ENCODE measurements around the gene TSC22D4.
A peak's percentile ranks its signal among the peaks of the same experiment; 100 is the strongest.

The TSC22D4 gene

GRCh38 chr7:100471021-100471420 is 8.0 kb downstream of the TSC22D4 start:
- H3K4me3 ChIP-seq (ENCODE audit: low read depth, low read length): no peak overlapping the region
- DNase-seq (ENCODE audit: low read depth): no peak
- no peak for TF ChIP-seq CTCF (IDR thresholded peaks at IDR 0.05; ENCODE audit: low read depth, low read length, missing control alignments)
- in situ Hi-C loops (cut with HindIII; ENCODE audit: low sequenced_read_pairs): no loop called here

- H3K4me3 ChIP-seq (ENCODE audit: low read depth, low read length): no peak overlapping the region
- in situ Hi-C loops (cut with HindIII; ENCODE audit: low sequenced_read_pairs): no loop called here
- DNase-seq (ENCODE audit: low read depth): peak; percentile 42
- peak; percentile 91 for TF ChIP-seq CTCF (IDR thresholded peaks at IDR 0.05; ENCODE audit: low read depth, low read length, missing control alignments)
These were observed 9.6 kb downstream of the TSC22D4 start for GRCh38 chr7:100469227-100470044.

- no peak overlapping the region for H3K4me3 ChIP-seq (ENCODE audit: low read depth, low read length)
- no peak for TF ChIP-seq CTCF (IDR thresholded peaks at IDR 0.05; ENCODE audit: low read depth, low read length, missing control alignments)
- no peak for DNase-seq (ENCODE audit: low read depth)
- in situ Hi-C loops (cut with HindIII; ENCODE audit: low sequenced_read_pairs): no loop called here
These were observed 11.2 kb downstream of the TSC22D4 start for GRCh38 chr7:100467638-100468373.

- DNase-seq (ENCODE audit: low read depth): no peak
- no peak for TF ChIP-seq CTCF (IDR thresholded peaks at IDR 0.05; ENCODE audit: low read depth, low read length, missing control alignments)
- in situ Hi-C loops (cut with HindIII; ENCODE audit: low sequenced_read_pairs): no loop called here
- H3K4me3 ChIP-seq (ENCODE audit: low read depth, low read length): no peak overlapping the region
These were observed 12.1 kb downstream of the TSC22D4 start for GRCh38 chr7:100466653-100467605.

- TF ChIP-seq CTCF (IDR thresholded peaks at IDR 0.05; ENCODE audit: low read depth, low read length, missing control alignments): peak; percentile 77
- in situ Hi-C loops (cut with HindIII; ENCODE audit: low sequenced_read_pairs): no loop called here
- no peak overlapping the region for H3K4me3 ChIP-seq (ENCODE audit: low read depth, low read length)
- DNase-seq (ENCODE audit: low read depth): peak; percentile 28
These were observed 13.2 kb downstream of the TSC22D4 start for GRCh38 chr7:100465702-100466311.

Measured in astrocyte of the cerebellum (primary cell).